ENCODE measurements around the gene STX4.

Gene STX4

GRCh38 chr16:31082368-31083045 lies 49.1 kb downstream of the STX4 start:
- TF ChIP-seq CTCF (IDR thresholded peaks at IDR 0.05; ENCODE audit: borderline replicate concordance, insufficient read depth, low read depth, low read length) = no peak
- H3K4me3 ChIP-seq (ENCODE audit: low read depth, low read length) = no peak overlapping the region

DNA sequence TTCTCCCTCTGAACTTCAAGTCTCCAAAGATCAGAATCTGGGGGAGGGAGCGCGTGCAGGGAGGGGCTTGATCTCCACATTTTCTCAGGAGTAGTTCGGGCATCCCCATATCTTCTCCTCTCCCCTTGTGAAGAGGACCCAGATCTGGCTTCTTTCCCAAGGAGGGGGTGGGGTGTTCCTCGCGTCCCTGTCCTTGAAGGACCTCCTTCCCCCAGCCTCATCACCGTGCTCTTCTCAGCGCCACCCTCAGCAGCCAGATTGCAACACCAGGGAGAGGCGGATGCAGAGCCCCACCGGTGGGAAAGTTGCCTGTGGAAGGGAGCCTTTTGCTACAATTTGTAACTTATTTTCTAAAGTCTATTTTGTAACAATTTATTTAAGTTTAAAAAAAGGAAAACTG lies 49.7 kb downstream of the STX4 start:
- no peak for TF ChIP-seq CTCF (IDR thresholded peaks at IDR 0.05; ENCODE audit: borderline replicate concordance, insufficient read depth, low read depth, low read length)
- no peak overlapping the region for H3K4me3 ChIP-seq (ENCODE audit: low read depth, low read length)

DNA sequence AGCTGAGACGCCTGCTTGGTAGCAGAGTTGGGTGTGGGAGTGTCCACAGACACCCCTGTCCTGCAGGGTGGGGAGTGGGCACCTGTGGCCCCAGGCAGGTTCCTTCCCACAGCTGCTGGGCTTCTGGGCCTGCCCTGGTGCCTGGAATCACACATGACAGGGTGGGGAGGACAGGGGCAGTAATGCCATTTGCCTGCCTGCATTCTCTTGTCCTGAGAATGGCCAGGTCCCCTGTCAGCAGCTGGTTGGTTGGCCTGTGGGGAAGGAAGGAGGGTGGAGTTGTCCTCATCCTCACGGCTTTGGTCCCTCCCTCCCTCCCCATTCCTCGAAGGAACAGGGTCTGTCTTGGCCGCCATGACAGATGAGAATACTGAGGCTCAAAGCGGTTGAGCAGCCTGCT lies 50.2 kb downstream of the STX4 start:
- no peak overlapping the region for H3K4me3 ChIP-seq (ENCODE audit: low read depth, low read length)
- no peak for TF ChIP-seq CTCF (IDR thresholded peaks at IDR 0.05; ENCODE audit: borderline replicate concordance, insufficient read depth, low read depth, low read length)

- TF ChIP-seq CTCF (IDR thresholded peaks at IDR 0.05; ENCODE audit: borderline replicate concordance, insufficient read depth, low read depth, low read length) = no peak
Observed at GRCh38 chr16:31083981-31084380, 50.6 kb downstream of the STX4 start.

DNA sequence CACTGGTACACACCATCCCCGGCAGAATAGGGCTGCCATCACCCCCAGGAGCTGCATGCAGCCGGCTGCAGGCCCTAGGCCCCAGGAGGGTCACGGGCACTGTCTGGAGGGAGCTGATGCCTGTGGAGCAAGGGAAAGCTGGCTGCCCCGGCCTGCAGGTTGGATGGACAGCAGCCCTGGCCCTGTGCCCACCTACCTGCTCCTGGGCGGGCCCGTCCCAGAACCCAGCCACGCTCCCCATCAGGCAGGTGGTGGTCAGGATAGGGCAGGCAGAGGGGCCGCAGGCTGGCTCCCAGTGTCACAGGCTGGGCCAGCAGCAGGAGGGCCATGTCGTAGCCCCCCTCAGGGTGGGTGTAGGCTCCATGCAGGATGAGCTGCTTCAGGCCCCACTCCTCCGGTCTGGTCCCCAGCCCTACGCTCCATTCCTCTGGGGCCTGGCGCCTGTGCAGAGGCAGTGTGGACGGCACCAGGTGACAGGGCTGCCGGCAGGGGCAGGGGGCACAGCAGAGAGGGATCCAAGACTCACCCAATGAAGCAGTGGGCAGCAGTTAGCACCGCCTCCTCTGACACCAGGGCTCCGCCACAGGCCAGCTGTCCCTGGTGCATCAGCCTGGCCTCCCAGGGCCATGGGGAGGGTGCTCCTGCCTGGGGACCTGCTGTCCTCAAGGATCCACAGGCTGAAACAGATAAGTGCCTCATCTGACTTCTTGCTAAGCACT lies 51.4 kb downstream of the STX4 start:
- no peak overlapping the region for H3K4me3 ChIP-seq (ENCODE audit: low read depth, low read length)
- TF ChIP-seq CTCF (IDR thresholded peaks at IDR 0.05; ENCODE audit: borderline replicate concordance, insufficient read depth, low read depth, low read length) = no peak

More at GRCh38 chr16:31083981-31084380, 50.6 kb downstream of the STX4 start:
- no peak overlapping the region for H3K4me3 ChIP-seq (ENCODE audit: low read depth, low read length)

DNA sequence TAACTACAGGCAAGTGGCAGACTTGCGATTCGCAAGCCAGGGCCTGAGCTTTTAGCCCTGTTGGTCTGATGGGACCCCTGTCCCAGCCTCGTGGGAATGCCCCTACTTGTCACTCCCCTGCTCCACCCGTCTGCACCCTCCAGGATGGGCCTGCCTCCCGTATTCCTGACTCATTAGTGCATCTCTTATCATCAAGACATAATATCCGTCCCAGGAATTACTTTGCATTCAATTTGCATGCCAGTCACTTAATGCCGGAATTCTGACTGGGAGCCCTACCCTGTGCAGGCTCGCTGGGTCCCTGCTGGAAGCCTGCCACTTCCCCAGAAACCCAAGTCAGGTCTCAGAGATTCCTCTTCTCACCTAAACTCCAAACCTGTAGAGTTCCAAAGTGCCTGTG lies 52.1 kb downstream of the STX4 start:
- no peak for TF ChIP-seq CTCF (IDR thresholded peaks at IDR 0.05; ENCODE audit: borderline replicate concordance, insufficient read depth, low read depth, low read length)

More for the DNA sequence above, 52.1 kb downstream of the STX4 start:
- H3K4me3 ChIP-seq (ENCODE audit: low read depth, low read length) = no peak overlapping the region
